Erythroblast (primary cell): Measurements from ENCODE around the gene VEGFB.

Source experiments
- GATA1 ChIP-seq: IDR thresholded peaks from 2 replicates; pipeline ENCODE4 v1.6.1; 2011; ENCODE audit warnings: low read depth, mild to moderate bottlenecking, control low read depth, low read length, moderate library complexity
- POLR2A ChIP-seq: IDR thresholded peaks from 2 replicates; pipeline ENCODE4 v1.6.1; 2011; ENCODE audit warnings: mild to moderate bottlenecking, low read length

DNA sequence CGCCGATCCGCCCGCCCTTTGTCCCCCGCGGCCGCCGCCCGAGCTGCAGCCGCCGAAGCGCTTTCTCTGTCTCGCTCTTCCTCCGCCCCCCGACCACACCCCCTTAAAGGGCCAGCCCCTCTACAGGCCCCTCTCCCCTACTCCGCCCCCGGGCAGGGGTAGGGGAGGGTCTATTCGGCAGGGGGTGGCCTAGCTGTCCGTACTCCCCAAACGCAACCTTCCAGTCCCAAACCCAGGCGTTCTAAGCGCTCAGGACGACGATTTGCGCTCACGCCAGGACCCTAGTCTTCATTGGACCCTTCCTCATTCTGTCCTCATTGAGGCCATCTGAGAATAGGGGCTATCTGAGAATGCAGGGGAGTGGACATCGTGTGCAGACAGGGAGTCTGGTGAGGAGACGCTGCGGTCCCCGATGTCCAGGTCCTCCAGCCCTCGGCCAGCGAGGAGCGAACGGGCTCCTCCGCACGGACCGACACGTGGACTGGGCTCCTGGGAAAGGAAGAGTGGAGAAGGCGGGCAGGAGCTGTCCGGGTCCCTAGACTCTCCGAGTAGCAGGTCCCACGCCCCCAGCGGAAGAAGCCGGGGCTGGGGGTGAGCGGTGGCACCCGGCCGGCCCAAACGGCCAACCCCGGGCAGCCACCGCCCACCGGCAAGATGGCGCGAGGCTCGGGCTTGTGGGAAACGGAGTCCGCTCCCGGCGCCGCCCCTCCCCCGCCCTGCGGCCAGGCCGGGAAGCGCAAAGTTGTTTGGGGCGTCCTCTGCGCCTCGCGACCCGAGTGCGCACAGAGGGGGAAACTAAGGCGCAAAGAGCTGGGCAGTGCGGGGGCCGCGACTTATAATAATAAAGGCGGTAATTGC lies 12.7 kb downstream of the VEGFB start, which contains the start of gene PPP1R14B:
- TF ChIP-seq POLR2A (peak; percentile 62), GATA1 (no peak)
